ENCODE data around the gene SYNGR3.
"Not testable (repeated sequence)": the region's sequence is repeated elsewhere in the genome, so short reads cannot be mapped to it uniquely, and the experiment has no call there.

Gene SYNGR3

GRCh38 chr16:1949507-1949906 lies 40.3 kb upstream of the SYNGR3 start:
- Histone ChIP-seq H3K27ac (no peak overlapping the region), H3K36me3 (replicated peaks) (no peaks in the 10 kb centered on the region), H3K27me3 (replicated peaks) (no peaks in the 10 kb centered on the region), H3K4me3 (ENCODE audit: low read depth, low read length) (no peak overlapping the region)
- TF ChIP-seq CTCF (IDR thresholded peaks at IDR 0.05; ENCODE audit: low read depth, low read length, missing control alignments), result no peak
- no peak for DNase-seq
- in situ Hi-C loops (cut with HindIII; ENCODE audit: low pct_ligation_motif_present, low sequenced_read_pairs), result no loop called here

GRCh38 chr16:1950047-1950446 lies 39.7 kb upstream of the SYNGR3 start:
- H3K27me3 ChIP-seq (replicated peaks), result no peaks in the 10 kb centered on the region
- H3K4me3 ChIP-seq (ENCODE audit: low read depth, low read length), result no peak overlapping the region
- in situ Hi-C loops (cut with HindIII; ENCODE audit: low pct_ligation_motif_present, low sequenced_read_pairs), result no loop called here
- DNase-seq, result no peak
- no peak for TF ChIP-seq CTCF (IDR thresholded peaks at IDR 0.05; ENCODE audit: low read depth, low read length, missing control alignments)
- H3K36me3 ChIP-seq (replicated peaks), result no peaks in the 10 kb centered on the region
- H3K27ac ChIP-seq, result no peak overlapping the region

GRCh38 chr16:1950559-1950958 lies 39.2 kb upstream of the SYNGR3 start:
- in situ Hi-C loops (cut with HindIII; ENCODE audit: low pct_ligation_motif_present, low sequenced_read_pairs), result no loop called here
- TF ChIP-seq CTCF (IDR thresholded peaks at IDR 0.05; ENCODE audit: low read depth, low read length, missing control alignments), result no peak
- H3K27me3 ChIP-seq (replicated peaks), result no peaks in the 10 kb centered on the region
- H3K27ac ChIP-seq, result no peak overlapping the region
- no peak overlapping the region for H3K4me3 ChIP-seq (ENCODE audit: low read depth, low read length)
- no peaks in the 10 kb centered on the region for H3K36me3 ChIP-seq (replicated peaks)
- no peak for DNase-seq

- Histone ChIP-seq H3K36me3 (replicated peaks) (no peaks in the 10 kb centered on the region), H3K27ac (no peak overlapping the region), H3K27me3 (replicated peaks) (no peaks in the 10 kb centered on the region), H3K4me3 (ENCODE audit: low read depth, low read length) (no peak overlapping the region)
- TF ChIP-seq CTCF (IDR thresholded peaks at IDR 0.05; ENCODE audit: low read depth, low read length, missing control alignments), result no peak
- DNase-seq, result no peak
- in situ Hi-C loops (cut with HindIII; ENCODE audit: low pct_ligation_motif_present, low sequenced_read_pairs), result no loop called here
Observed at GRCh38 chr16:1953734-1954133, 36.0 kb upstream of the SYNGR3 start.

GRCh38 chr16:1957434-1958142 lies 32.2 kb upstream of the SYNGR3 start:
- H3K4me3 ChIP-seq (ENCODE audit: low read depth, low read length); DNase-seq; in situ Hi-C loops (cut with HindIII; ENCODE audit: low pct_ligation_motif_present, low sequenced_read_pairs); H3K27ac ChIP-seq; H3K27me3 ChIP-seq (replicated peaks): not testable (repeated sequence)
- H3K36me3 ChIP-seq (replicated peaks), result peaks cover 15% of the 10 kb centered on the region

- H3K27ac ChIP-seq; H3K27me3 ChIP-seq (replicated peaks); H3K4me3 ChIP-seq (ENCODE audit: low read depth, low read length); DNase-seq; in situ Hi-C loops (cut with HindIII; ENCODE audit: low pct_ligation_motif_present, low sequenced_read_pairs): not testable (repeated sequence)
- peaks cover 20% of the 10 kb centered on the region for H3K36me3 ChIP-seq (replicated peaks)
Observed at GRCh38 chr16:1958143-1958491, 31.7 kb upstream of the SYNGR3 start.

- no peak for DNase-seq
- TF ChIP-seq CTCF (IDR thresholded peaks at IDR 0.05; ENCODE audit: low read depth, low read length, missing control alignments), result no peak
- Histone ChIP-seq H3K36me3 (replicated peaks) (peaks cover 27% of the 10 kb centered on the region), H3K4me3 (ENCODE audit: low read depth, low read length) (peak overlapping the region; percentile 88), H3K27me3 (replicated peaks) (no peaks in the 10 kb centered on the region), H3K27ac (no peak overlapping the region)
- in situ Hi-C loops (cut with HindIII; ENCODE audit: low pct_ligation_motif_present, low sequenced_read_pairs), result no loop called here
Observed at GRCh38 chr16:1958715-1959268, 31.0 kb upstream of the SYNGR3 start.
